ENCODE measurements around the gene CLEC3B.
A peak's percentile ranks its signal among the peaks of the same experiment; 100 is the strongest.

CLEC3B gene

DNA sequence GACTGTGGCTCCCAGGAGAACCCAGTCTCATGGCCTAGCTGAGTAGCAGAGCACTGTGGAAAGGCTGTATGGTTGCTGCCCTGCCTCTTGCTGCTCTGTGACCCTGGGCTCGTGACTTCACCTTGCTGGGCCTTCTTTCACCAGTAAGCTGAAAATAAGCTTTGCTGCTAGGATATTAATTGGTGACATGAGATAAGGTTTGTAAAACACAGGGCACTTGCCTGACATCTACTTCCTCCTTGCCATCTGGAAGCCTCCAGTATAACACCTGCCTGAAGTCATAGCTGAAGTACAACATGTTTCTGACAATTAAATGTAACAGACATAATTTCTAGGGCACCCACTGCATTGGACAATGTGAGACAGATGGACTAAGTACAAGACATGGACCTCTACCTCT lies 53.6 kb downstream of the CLEC3B start:
- H2AFZ ChIP-seq (ENCODE audit: low read length), result peak overlapping the region; percentile 53; the same call in 1 of the 2 replicates
- H3K4me2 ChIP-seq (ENCODE audit: low read depth, low read length, poor library complexity, severe bottlenecking), result no peak overlapping the region
- TF ChIP-seq EZH2phosphoT487 (IDR thresholded peaks at IDR 0.05; ENCODE audit: borderline replicate concordance), result no peak
- TF ChIP-seq, protein P1, sequence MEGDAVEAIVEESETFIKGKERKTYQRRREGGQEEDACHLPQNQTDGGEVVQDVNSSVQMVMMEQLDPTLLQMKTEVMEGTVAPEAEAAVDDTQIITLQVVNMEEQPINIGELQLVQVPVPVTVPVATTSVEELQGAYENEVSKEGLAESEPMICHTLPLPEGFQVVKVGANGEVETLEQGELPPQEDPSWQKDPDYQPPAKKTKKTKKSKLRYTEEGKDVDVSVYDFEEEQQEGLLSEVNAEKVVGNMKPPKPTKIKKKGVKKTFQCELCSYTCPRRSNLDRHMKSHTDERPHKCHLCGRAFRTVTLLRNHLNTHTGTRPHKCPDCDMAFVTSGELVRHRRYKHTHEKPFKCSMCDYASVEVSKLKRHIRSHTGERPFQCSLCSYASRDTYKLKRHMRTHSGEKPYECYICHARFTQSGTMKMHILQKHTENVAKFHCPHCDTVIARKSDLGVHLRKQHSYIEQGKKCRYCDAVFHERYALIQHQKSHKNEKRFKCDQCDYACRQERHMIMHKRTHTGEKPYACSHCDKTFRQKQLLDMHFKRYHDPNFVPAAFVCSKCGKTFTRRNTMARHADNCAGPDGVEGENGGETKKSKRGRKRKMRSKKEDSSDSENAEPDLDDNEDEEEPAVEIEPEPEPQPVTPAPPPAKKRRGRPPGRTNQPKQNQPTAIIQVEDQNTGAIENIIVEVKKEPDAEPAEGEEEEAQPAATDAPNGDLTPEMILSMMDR (conservative IDR thresholded peaks at IDR 0.05; ENCODE audit: low read length), result no peak
- H3K9ac ChIP-seq (ENCODE audit: low read depth, low read length, poor library complexity, severe bottlenecking), result no peak overlapping the region
- no peaks in the 10 kb centered on the region for H3K79me2 ChIP-seq (ENCODE audit: insufficient read depth, low read length)
- no peaks in the 10 kb centered on the region for H3K9me3 ChIP-seq (ENCODE audit: insufficient read depth, low read depth, low read length)
- no peaks in the 10 kb centered on the region for H3K27me3 ChIP-seq (ENCODE audit: insufficient read depth, low read length, poor library complexity, severe bottlenecking)
- no peak overlapping the region for H3K4me3 ChIP-seq (ENCODE audit: low read length, poor library complexity, severe bottlenecking)
- H4K20me1 ChIP-seq (ENCODE audit: insufficient read depth, low read length, poor library complexity, severe bottlenecking), result no peaks in the 10 kb centered on the region
- no peaks in the 10 kb centered on the region for H3F3A ChIP-seq (ENCODE audit: low read depth)
- H3K4me1 ChIP-seq (ENCODE audit: insufficient read depth, low read length, poor library complexity, severe bottlenecking), result peaks cover 17% of the 10 kb centered on the region
- H3K36me3 ChIP-seq (ENCODE audit: insufficient read depth, low read length), result no peaks in the 10 kb centered on the region
- H3K9me2 ChIP-seq (replicated peaks; ENCODE audit: low read depth, low read length), result no peaks in the 10 kb centered on the region

DNA sequence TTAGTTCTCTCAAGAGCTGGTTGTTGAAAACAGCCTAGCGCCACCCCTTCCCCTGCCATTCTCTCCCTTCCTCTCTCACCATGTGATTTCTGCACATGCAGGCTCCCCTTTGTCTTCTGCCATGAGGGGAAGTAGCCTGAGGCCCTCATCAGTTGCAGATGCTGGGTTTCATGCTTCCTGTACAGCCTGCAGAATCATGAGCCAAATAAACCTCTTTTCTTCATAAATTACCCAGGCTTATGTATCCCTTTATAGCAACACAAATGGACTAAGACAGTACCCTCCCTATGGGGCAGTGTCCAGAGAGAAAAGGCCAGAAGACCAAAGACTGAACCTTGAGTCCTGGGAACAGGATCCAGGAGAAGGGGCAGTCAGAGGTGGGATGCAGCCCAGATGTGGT lies 54.7 kb downstream of the CLEC3B start:
- H3K9me2 ChIP-seq (replicated peaks; ENCODE audit: low read depth, low read length), result no peaks in the 10 kb centered on the region
- no peaks in the 10 kb centered on the region for H3F3A ChIP-seq (ENCODE audit: low read depth)
- no peak overlapping the region for H3K4me3 ChIP-seq (ENCODE audit: low read length, poor library complexity, severe bottlenecking)
- no peaks in the 10 kb centered on the region for H3K9me3 ChIP-seq (ENCODE audit: insufficient read depth, low read depth, low read length)
- no peaks in the 10 kb centered on the region for H3K27me3 ChIP-seq (ENCODE audit: insufficient read depth, low read length, poor library complexity, severe bottlenecking)
- no peak overlapping the region for H3K4me2 ChIP-seq (ENCODE audit: low read depth, low read length, poor library complexity, severe bottlenecking)
- TF ChIP-seq EZH2phosphoT487 (IDR thresholded peaks at IDR 0.05; ENCODE audit: borderline replicate concordance), result no peak
- TF ChIP-seq, protein P1 (conservative IDR thresholded peaks at IDR 0.05; ENCODE audit: low read length), result no peak
- no peak overlapping the region for H3K9ac ChIP-seq (ENCODE audit: low read depth, low read length, poor library complexity, severe bottlenecking)
- no peaks in the 10 kb centered on the region for H3K36me3 ChIP-seq (ENCODE audit: insufficient read depth, low read length)
- no peaks in the 10 kb centered on the region for H3K79me2 ChIP-seq (ENCODE audit: insufficient read depth, low read length)
- H2AFZ ChIP-seq (ENCODE audit: low read length), result no peak overlapping the region
- H4K20me1 ChIP-seq (ENCODE audit: insufficient read depth, low read length, poor library complexity, severe bottlenecking), result no peaks in the 10 kb centered on the region
- peaks cover 14% of the 10 kb centered on the region for H3K4me1 ChIP-seq (ENCODE audit: insufficient read depth, low read length, poor library complexity, severe bottlenecking)

DNA sequence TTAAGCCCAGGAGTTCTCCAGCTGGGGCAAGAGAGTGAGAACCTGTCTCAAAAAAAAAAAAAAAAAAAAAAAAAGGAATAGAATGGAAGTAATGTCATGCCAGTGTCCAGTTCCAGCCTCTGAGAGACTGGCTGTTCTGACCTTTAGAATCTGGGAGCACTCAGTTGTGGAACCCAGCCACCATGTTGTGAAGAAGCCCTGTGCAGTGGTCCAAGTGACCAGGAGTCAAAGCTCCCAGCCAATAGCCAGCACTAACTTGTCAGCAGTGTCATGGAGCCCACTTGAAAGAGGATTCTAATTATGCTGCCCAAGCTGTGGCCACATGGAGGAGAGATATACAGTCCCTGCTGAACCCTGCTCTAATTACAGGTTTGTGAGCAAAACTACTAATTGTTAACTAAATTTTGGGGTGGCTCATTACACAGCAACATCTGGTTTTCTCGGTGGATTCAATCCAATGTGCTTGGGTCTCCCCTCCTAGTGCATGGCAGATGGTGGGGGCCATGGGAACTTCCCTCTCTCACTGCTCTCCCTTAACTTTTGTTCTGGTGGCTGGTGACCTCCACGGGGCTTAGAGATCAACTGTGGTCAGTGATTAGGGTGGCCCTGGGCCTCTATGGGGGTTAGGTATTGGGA lies 55.5 kb downstream of the CLEC3B start:
- H3F3A ChIP-seq (ENCODE audit: low read depth), result no peaks in the 10 kb centered on the region
- no peak overlapping the region for H3K9ac ChIP-seq (ENCODE audit: low read depth, low read length, poor library complexity, severe bottlenecking)
- H3K4me3 ChIP-seq (ENCODE audit: low read length, poor library complexity, severe bottlenecking), result no peak overlapping the region
- no peak overlapping the region for H3K4me2 ChIP-seq (ENCODE audit: low read depth, low read length, poor library complexity, severe bottlenecking)
- no peaks in the 10 kb centered on the region for H3K27me3 ChIP-seq (ENCODE audit: insufficient read depth, low read length, poor library complexity, severe bottlenecking)
- peaks cover 14% of the 10 kb centered on the region for H3K4me1 ChIP-seq (ENCODE audit: insufficient read depth, low read length, poor library complexity, severe bottlenecking)
- TF ChIP-seq EZH2phosphoT487 (IDR thresholded peaks at IDR 0.05; ENCODE audit: borderline replicate concordance), result no peak
- TF ChIP-seq, protein P1 (conservative IDR thresholded peaks at IDR 0.05; ENCODE audit: low read length), result no peak
- no peaks in the 10 kb centered on the region for H3K9me3 ChIP-seq (ENCODE audit: insufficient read depth, low read depth, low read length)
- no peaks in the 10 kb centered on the region for H3K9me2 ChIP-seq (replicated peaks; ENCODE audit: low read depth, low read length)
- H2AFZ ChIP-seq (ENCODE audit: low read length), result no peak overlapping the region
- no peaks in the 10 kb centered on the region for H3K79me2 ChIP-seq (ENCODE audit: insufficient read depth, low read length)
- no peaks in the 10 kb centered on the region for H3K36me3 ChIP-seq (ENCODE audit: insufficient read depth, low read length)
- H4K20me1 ChIP-seq (ENCODE audit: insufficient read depth, low read length, poor library complexity, severe bottlenecking), result no peaks in the 10 kb centered on the region

Measured in Loucy (cell line).